Esophagus muscularis mucosa (tissue), 4 donors: Measurements from ENCODE around the gene TMEM44. TPM values are rescaled to one million over a fixed set of nuclear protein-coding genes. Genes with fewer than 3 reads are reported as not detected.

ENCODE experiments used
- DNase-seq: peaks from one replicate; pipeline ENCODE4 v3.0.0-alpha.2; 2017; ENCODE audit errors: extremely low spot score
- H3K27ac ChIP-seq, 4 donors: fragments of 200-600 bp; sonication (generic); replicated peaks in 1 of 4; 1 replicate in 3 of 4; 2 replicates in 1 of 4; pipeline ENCODE4 v1.5.1; 2016 to 2019; ENCODE audit warnings: mild to moderate bottlenecking in 1 of 4
- H3K27me3 ChIP-seq, 4 donors: fragments of 200-600 bp; sonication (generic); one replicate each; pipeline versions ENCODE4 v1.5.1 to v1.6.0; 2016 to 2019
- H3K36me3 ChIP-seq, 4 donors: fragments of 200-600 bp; sonication (generic); one replicate each; pipeline ENCODE4 v1.5.1; 2016 to 2019
- H3K4me1 ChIP-seq, 4 donors: fragments of 200-600 bp; sonication (generic); one replicate each; pipeline ENCODE4 v1.5.1; 2016 to 2019
- H3K4me3 ChIP-seq, 4 donors: fragments of 200-600 bp; sonication (generic); 1 replicate in 2 of 4; 2 replicates in 2 of 4; pipeline ENCODE4 v1.5.1; 2016 to 2019; ENCODE audit warnings: mild to moderate bottlenecking in 4 of 4, moderate library complexity in 1 of 4
- H3K9me3 ChIP-seq, 4 donors: fragments of 200-600 bp; sonication (generic); 1 replicate in 3 of 4; 2 replicates in 1 of 4; pipeline ENCODE4 v1.5.1; 2016 to 2019
- EP300 ChIP-seq: sonication (generic); formaldehyde crosslinking; IDR thresholded peaks from one replicate; pipeline ENCODE4 v1.6.1; 2017; ENCODE audit warnings: antibody characterized with exemption
- POLR2A ChIP-seq: fragments of 450-650 bp; IDR thresholded peaks from one replicate; pipeline ENCODE4 v1.6.1; 2017; ENCODE audit warnings: antibody characterized with exemption, moderate library complexity, mild to moderate bottlenecking, low read depth
- POLR2AphosphoS5 ChIP-seq, 2 donors: sonication (generic); formaldehyde crosslinking; IDR thresholded peaks; one replicate each; pipeline ENCODE4 v1.6.1; 2017; ENCODE audit warnings: antibody characterized with exemption in 2 of 2
- WGBS: methylation state at CpG from one replicate; pipeline ENCODE4 v1.1.5; 2018; 5-methylcytosine and 5-hydroxymethylcytosine counted together
- intact Hi-C: fragments of 100-400 bp; cut with DNase I; formaldehyde crosslinking; loops from one replicate; pipeline ENCODE4 v1.15.1; 2023
- total RNA-seq, 4 donors: library from RNA; depleted of rRNA; stranded (reverse); fragments of >200 nt; gene quantifications; one replicate each; pipeline versions ENCODE4 v1.1.0 to v1.2.1, GENCODE V29; 2016
- TF ChIP-seq, protein P1 (sequence below), 3 experiments: fragments of 200-600 bp in 2 of 3; fragments of 450-650 bp in 1 of 3; sonication (generic) in 2 of 3; IDR thresholded peaks; one replicate each; pipeline ENCODE4 v1.5.1; 2017 to 2019; ENCODE audit warnings: antibody characterized with exemption in 3 of 3, mild to moderate bottlenecking in 2 of 3, moderate library complexity in 1 of 3

Gene TMEM44
- total RNA-seq, 4 donors from 2014 or later = 3.3 to 10.8 (median 9.3) TPM

GRCh38 chr3:194555175-194556062 is 77.8 kb downstream of the TMEM44 start:
- 88% methylated on average over 15 of the region's 15 CpGs for WGBS
- no peak for DNase-seq
- Histone ChIP-seq H3K36me3 (no peaks in the 10 kb centered on the region), H3K27me3 (no peaks in the 10 kb centered on the region), H3K4me1 (peaks cover 0 to 14% (median 5%) of the 10 kb centered on the region in 4 donors), H3K27ac (no peak overlapping the region), H3K9me3 (no peaks in the 10 kb centered on the region), H3K4me3 (no peak overlapping the region)
- intact Hi-C loops = no loop called here
- TF ChIP-seq POLR2A = no peak
- no peak for TF ChIP-seq EP300
- TF ChIP-seq POLR2AphosphoS5 (IDR thresholded peaks at IDR 0.05) = no peak
- TF ChIP-seq, protein P1, sequence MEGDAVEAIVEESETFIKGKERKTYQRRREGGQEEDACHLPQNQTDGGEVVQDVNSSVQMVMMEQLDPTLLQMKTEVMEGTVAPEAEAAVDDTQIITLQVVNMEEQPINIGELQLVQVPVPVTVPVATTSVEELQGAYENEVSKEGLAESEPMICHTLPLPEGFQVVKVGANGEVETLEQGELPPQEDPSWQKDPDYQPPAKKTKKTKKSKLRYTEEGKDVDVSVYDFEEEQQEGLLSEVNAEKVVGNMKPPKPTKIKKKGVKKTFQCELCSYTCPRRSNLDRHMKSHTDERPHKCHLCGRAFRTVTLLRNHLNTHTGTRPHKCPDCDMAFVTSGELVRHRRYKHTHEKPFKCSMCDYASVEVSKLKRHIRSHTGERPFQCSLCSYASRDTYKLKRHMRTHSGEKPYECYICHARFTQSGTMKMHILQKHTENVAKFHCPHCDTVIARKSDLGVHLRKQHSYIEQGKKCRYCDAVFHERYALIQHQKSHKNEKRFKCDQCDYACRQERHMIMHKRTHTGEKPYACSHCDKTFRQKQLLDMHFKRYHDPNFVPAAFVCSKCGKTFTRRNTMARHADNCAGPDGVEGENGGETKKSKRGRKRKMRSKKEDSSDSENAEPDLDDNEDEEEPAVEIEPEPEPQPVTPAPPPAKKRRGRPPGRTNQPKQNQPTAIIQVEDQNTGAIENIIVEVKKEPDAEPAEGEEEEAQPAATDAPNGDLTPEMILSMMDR (IDR thresholded peaks at IDR 0.05) = no peak

- no peaks in the 10 kb centered on the region for H3K9me3 ChIP-seq
- WGBS = 67% methylated on average over 10 of the region's 10 CpGs
- H3K4me3 ChIP-seq = no peak overlapping the region
- no peaks in the 10 kb centered on the region for H3K36me3 ChIP-seq
- no peak overlapping the region for H3K27ac ChIP-seq
- H3K4me1 ChIP-seq = peaks cover 0 to 14% (median 5%) of the 10 kb centered on the region in 4 donors
- no peak for DNase-seq
- intact Hi-C loops = no loop called here
- no peaks in the 10 kb centered on the region for H3K27me3 ChIP-seq
- TF ChIP-seq EP300 = no peak
- no peak for TF ChIP-seq POLR2AphosphoS5 (IDR thresholded peaks at IDR 0.05)
- TF ChIP-seq POLR2A = no peak
- TF ChIP-seq, protein P1 (IDR thresholded peaks at IDR 0.05) = no peak
These were observed 78.6 kb downstream of the TMEM44 start for GRCh38 chr3:194554473-194555123.

DNA sequence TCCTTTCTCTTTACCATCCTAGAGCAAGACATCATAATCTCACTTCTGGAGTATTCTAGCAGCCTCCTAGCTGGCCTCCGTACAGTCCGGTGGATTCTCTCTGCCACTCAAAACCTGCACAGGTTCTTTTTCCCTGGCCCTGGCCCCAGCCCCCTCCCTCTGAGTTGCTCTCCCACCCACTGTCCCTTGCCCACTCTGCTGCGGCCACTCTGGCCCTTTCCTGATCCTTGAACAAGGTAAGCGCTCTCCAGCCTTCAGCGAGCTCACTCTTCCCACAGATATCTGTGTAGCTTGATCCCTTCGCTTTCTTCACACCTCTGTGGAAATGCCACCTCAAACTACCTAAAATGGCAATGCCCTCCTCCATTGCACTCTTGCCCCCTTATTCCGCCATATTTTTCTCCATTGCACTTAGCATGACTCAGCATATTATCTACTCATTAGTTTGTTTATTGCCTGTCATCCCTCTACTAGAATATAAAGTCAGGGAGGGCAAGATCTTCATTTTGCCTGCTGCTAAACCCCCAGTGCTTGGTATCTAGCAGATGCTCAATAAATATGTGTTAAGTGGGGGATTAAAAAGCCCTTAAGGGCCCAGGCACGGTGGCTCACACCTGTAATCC is 80.8 kb downstream of the TMEM44 start:
- Histone ChIP-seq H3K9me3 (no peaks in the 10 kb centered on the region), H3K4me1 (peaks cover 0 to 14% (median 7%) of the 10 kb centered on the region in 4 donors), H3K27me3 (no peaks in the 10 kb centered on the region), H3K27ac (no peak overlapping the region), H3K36me3 (no peaks in the 10 kb centered on the region), H3K4me3 (no peak overlapping the region)
- 94% methylated on average over 8 of the region's 8 CpGs for WGBS
- no peak for TF ChIP-seq EP300
- TF ChIP-seq POLR2AphosphoS5 (IDR thresholded peaks at IDR 0.05) = no peak
- TF ChIP-seq, protein P1 (IDR thresholded peaks at IDR 0.05) = no peak
- TF ChIP-seq POLR2A = no peak
- intact Hi-C loops = no loop called here
- DNase-seq = no peak

DNA sequence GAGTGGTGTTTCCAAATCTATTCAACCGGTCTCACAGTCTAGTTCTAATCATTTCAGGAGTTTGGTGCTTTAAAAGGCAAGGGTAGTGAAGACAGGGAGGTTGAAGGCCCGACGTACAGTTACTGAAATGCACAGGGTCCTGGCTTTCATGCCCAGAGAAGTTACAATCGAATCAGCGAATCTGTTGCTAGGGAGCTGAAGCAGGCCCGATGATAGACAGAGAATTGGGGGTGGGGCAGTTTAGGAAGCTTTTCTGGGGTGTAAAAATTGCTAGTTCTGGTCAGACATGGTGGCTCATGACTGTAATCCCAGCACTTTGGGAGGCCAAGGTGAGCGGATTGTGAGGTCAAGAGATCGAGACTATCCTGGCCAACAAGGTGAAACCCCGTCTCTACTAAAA is 83.4 kb downstream of the TMEM44 start:
- H3K27ac ChIP-seq = no peak overlapping the region
- peaks cover 0 to 8% (median 2%) of the 10 kb centered on the region in 4 donors for H3K4me1 ChIP-seq
- TF ChIP-seq, protein P1 (IDR thresholded peaks at IDR 0.05) = no peak
- no peak for TF ChIP-seq EP300
- TF ChIP-seq POLR2AphosphoS5 (IDR thresholded peaks at IDR 0.05) = no peak
- no peak for TF ChIP-seq POLR2A

More for the DNA sequence above, 83.4 kb downstream of the TMEM44 start:
- Histone ChIP-seq H3K27me3 (no peaks in the 10 kb centered on the region), H3K36me3 (no peaks in the 10 kb centered on the region), H3K9me3 (no peaks in the 10 kb centered on the region), H3K4me3 (no peak overlapping the region)
- intact Hi-C loops = no loop called here
- 96% methylated on average over 9 of the region's 9 CpGs for WGBS
- no peak for DNase-seq
